ENCODE measurements around the gene TGFBR1. TPM values are rescaled to one million over a fixed set of nuclear protein-coding genes. Genes with fewer than 3 reads are reported as not detected.

The TGFBR1 gene
- total RNA-seq, 1 experiment from 2014 or later = 31.8 TPM

GRCh38 chr9:99056886-99057664 lies 47.8 kb upstream of the TGFBR1 start:
- no peaks in the 10 kb centered on the region for H3K9me3 Mint-ChIP-seq (ENCODE audit: unreplicated experiment)
- no peak for DNase-seq
- Histone ChIP-seq H3K9me3 (no peaks in the 10 kb centered on the region), H3K4me1 (no peaks in the 10 kb centered on the region), H3K4me3 (ENCODE audit: low read depth, low read length) (no peak overlapping the region), H3K36me3 (ENCODE audit: control insufficient read depth, insufficient read depth, low read length) (no peaks in the 10 kb centered on the region), H3K27me3 (replicated peaks; ENCODE audit: control insufficient read depth, insufficient read depth, low read length) (no peaks in the 10 kb centered on the region)
- BruUV-seq (replicated peaks) = no TSS peak
- TF ChIP-seq CTCF (IDR thresholded peaks at IDR 0.05; ENCODE audit: insufficient read depth in 1 of 2, low read depth in 1 of 2, low read length in 1 of 2, severe bottlenecking in 1 of 2, unreplicated experiment in 1 of 2) = no peak
- H3K27ac Mint-ChIP-seq (ENCODE audit: unreplicated experiment) = no peak overlapping the region
- intact Hi-C loops (cut with micrococcal nuclease; ENCODE audit: unreplicated experiment) = no loop called here
- ChIA-PET POLR2A (no interaction called here), CTCF (no interaction called here)
- no peaks in the 10 kb centered on the region for H3K4me1 Mint-ChIP-seq (ENCODE audit: low read depth, unreplicated experiment)
- peaks cover 6% of the 10 kb centered on the region for H3K27me3 Mint-ChIP-seq (ENCODE audit: insufficient read depth, unreplicated experiment)
- H3K4me3 Mint-ChIP-seq (ENCODE audit: unreplicated experiment) = no peak overlapping the region
- H3K36me3 Mint-ChIP-seq (ENCODE audit: insufficient read depth, unreplicated experiment) = no peaks in the 10 kb centered on the region

- H3K9me3 Mint-ChIP-seq (ENCODE audit: unreplicated experiment) = no peaks in the 10 kb centered on the region
- ChIA-PET CTCF (no interaction called here), POLR2A (no interaction called here)
- H3K27me3 Mint-ChIP-seq (ENCODE audit: insufficient read depth, unreplicated experiment) = peaks cover 6% of the 10 kb centered on the region
- H3K4me1 ChIP-seq = no peaks in the 10 kb centered on the region
- H3K27ac Mint-ChIP-seq (ENCODE audit: unreplicated experiment) = no peak overlapping the region
- intact Hi-C loops (cut with micrococcal nuclease; ENCODE audit: unreplicated experiment) = no loop called here
- no peaks in the 10 kb centered on the region for H3K27me3 ChIP-seq (replicated peaks; ENCODE audit: control insufficient read depth, insufficient read depth, low read length)
- no peaks in the 10 kb centered on the region for H3K9me3 ChIP-seq
- H3K36me3 ChIP-seq (ENCODE audit: control insufficient read depth, insufficient read depth, low read length) = no peaks in the 10 kb centered on the region
- no peak for TF ChIP-seq CTCF (IDR thresholded peaks at IDR 0.05; ENCODE audit: insufficient read depth in 1 of 2, low read depth in 1 of 2, low read length in 1 of 2, severe bottlenecking in 1 of 2, unreplicated experiment in 1 of 2)
- DNase-seq = no peak
- BruUV-seq (replicated peaks) = no TSS peak
- no peak overlapping the region for H3K4me3 Mint-ChIP-seq (ENCODE audit: unreplicated experiment)
- peaks cover 2% of the 10 kb centered on the region for H3K4me1 Mint-ChIP-seq (ENCODE audit: low read depth, unreplicated experiment)
- no peaks in the 10 kb centered on the region for H3K36me3 Mint-ChIP-seq (ENCODE audit: insufficient read depth, unreplicated experiment)
- no peak overlapping the region for H3K4me3 ChIP-seq (ENCODE audit: low read depth, low read length)
Measured at GRCh38 chr9:99057665-99058625, 47.0 kb upstream of the TGFBR1 start.

GRCh38 chr9:99058964-99059921 lies 45.7 kb upstream of the TGFBR1 start:
- DNase-seq = no peak
- no peak for TF ChIP-seq CTCF (IDR thresholded peaks at IDR 0.05; ENCODE audit: insufficient read depth in 1 of 2, low read depth in 1 of 2, low read length in 1 of 2, severe bottlenecking in 1 of 2, unreplicated experiment in 1 of 2)
- ChIA-PET CTCF (no interaction called here), POLR2A (no interaction called here)
- Mint-ChIP-seq H3K27me3 (ENCODE audit: insufficient read depth, unreplicated experiment) (peaks cover 9% of the 10 kb centered on the region), H3K4me1 (ENCODE audit: low read depth, unreplicated experiment) (peaks cover 8% of the 10 kb centered on the region), H3K9me3 (ENCODE audit: unreplicated experiment) (no peaks in the 10 kb centered on the region), H3K36me3 (ENCODE audit: insufficient read depth, unreplicated experiment) (no peaks in the 10 kb centered on the region), H3K27ac (ENCODE audit: unreplicated experiment) (no peak overlapping the region), H3K4me3 (ENCODE audit: unreplicated experiment) (no peak overlapping the region)
- Histone ChIP-seq H3K4me1 (no peaks in the 10 kb centered on the region), H3K36me3 (ENCODE audit: control insufficient read depth, insufficient read depth, low read length) (no peaks in the 10 kb centered on the region), H3K9me3 (no peaks in the 10 kb centered on the region), H3K4me3 (ENCODE audit: low read depth, low read length) (no peak overlapping the region), H3K27me3 (replicated peaks; ENCODE audit: control insufficient read depth, insufficient read depth, low read length) (no peaks in the 10 kb centered on the region)
- intact Hi-C loops (cut with micrococcal nuclease; ENCODE audit: unreplicated experiment) = no loop called here
- BruUV-seq (replicated peaks) = no TSS peak
